ENCODE data around the gene IL1RAPL1.

The IL1RAPL1 gene

DNA sequence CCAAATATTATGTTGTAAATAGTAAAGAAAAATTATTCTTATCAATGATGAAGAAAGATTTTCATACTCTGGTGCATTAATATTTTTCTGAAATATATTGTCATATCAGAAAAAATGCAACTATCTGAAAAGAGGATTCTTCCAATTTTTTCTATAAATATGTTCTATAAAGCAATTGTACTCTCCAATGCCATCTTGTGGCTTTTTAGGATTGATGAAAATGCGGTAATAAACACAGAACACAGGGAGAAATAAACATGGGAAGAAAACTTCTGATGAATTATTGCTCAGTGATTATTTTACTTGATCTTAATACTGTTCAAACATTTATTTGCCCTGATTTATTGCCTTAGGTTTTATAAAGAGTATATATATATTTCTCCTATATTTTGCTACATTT lies 215.4 kb downstream of the IL1RAPL1 start:
- no peak for DNase-seq

- DNase-seq: no peak
Measured at GRCh38 chrX:28835991-28836390, 248.7 kb downstream of the IL1RAPL1 start.

DNA sequence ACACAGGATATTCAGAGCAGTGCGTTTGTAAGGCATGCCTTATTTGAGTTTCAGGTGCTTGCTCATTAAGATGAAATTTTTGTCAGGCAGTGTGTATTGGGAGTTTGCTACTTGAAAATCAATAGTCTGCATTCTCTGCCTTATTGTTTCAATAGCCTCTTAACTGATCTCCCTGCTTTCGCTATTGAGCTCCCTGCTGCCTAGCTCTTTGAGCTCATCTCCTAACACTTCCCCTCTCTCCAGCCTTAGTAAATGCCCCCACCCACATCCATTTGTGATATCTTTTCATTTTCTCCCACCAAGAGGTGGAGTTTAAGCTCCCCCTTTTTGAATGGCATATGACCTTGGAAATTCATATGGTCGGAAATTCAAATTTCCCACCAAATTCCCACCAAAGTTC lies 256.6 kb downstream of the IL1RAPL1 start:
- DNase-seq: no peak

DNA sequence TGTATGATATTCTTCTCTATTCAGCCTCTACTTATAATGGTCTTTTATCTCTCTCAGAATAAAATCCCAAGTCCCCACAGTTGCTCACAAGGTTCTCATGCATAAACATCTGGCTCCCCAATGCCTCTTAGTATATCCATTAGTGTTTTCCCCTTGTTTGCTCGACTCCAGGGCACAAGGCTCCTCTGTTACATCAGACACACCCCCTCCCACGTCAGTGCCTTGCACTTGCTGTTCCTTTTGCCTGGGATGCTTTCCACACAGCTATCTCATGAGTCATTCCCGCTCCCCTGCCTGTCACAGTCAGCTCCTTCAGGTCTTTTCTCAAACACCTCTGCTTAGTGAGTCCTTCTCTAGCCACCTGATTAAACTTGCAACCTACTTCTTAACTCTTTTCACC lies 260.2 kb downstream of the IL1RAPL1 start:
- DNase-seq: no peak

DNA sequence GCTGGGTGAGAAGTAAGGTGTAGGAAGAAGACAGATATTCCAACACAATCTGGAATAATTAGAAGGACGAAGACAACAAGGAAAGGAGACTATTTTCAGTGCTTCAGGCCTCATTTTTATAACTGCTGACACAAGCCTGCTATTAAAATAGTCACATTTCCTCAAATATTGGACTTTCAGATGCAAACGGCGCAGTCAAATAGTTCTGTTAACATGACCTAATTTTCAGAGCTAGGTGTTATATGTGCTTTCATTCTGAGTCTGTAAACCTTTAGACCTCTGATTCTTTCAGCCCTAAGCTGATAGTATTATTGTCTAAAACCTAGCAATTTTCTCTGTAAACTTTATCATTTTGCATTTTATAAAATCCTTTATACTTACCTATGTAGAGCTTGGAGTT lies 261.5 kb downstream of the IL1RAPL1 start:
- no peak for DNase-seq

DNA sequence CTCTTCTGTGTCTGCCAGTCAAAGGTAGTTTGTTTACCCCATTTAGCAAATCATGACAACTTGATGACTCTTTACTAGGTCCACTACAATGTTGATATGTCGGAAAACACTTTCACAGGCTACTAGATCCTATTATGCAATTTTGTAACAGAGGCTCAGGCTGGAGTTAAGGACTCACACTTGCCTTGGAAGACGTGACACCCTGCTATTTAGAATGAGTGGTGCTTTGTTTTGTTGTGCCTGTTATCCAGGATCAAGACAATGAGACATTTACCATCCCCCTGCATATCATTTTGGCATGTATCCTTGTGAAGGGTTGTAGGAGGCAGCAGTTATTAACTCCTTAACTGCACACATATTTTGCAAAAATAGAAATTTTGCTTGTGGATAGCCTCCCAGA lies 263.7 kb downstream of the IL1RAPL1 start:
- no peak for DNase-seq

- DNase-seq: no peak
Measured at GRCh38 chrX:28851871-28852270, 264.6 kb downstream of the IL1RAPL1 start.

DNA sequence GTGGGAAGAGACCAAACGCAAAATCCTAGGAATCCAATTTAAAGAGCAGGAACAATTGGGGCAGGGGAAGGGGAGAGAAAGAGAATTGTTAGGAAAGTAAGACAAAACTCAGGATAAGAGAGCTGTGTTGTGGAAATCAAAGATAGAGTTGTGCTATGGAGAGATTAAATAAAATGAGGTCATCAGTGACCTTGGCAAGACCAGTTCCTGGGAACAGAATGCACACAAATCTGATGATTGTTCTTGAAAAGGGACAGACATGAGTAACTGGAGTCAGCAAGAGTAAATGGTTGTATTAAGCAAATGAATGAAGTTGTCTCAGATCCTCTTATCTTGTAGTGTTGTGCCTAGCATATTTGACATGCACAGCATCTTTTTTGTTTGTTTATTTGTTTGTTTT lies 267.4 kb downstream of the IL1RAPL1 start:
- no peak for DNase-seq

- DNase-seq: no peak
Measured at GRCh38 chrX:28876408-28876807, 289.2 kb downstream of the IL1RAPL1 start.

DNA sequence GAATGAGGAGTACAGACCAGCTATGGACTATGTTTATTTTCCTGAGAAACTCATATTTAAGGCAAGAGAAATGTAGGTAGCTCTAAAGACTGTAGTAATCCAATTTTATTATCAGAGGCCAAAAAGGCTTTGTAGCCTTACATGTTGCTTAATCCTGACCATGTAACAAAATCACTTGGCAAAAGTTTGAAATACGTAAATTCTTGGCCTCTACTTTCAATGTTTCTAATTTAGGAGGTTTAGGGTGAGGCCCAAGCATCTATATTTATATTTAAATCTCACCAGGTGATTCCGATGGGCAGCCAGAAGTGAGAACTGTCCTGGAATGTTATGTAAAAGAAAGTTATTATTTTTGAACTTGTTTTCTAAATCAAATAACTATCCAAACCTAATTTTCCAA lies 289.7 kb downstream of the IL1RAPL1 start:
- DNase-seq: no peak

- no peak for DNase-seq
Measured at GRCh38 chrX:28880136-28880535, 292.9 kb downstream of the IL1RAPL1 start.

- DNase-seq: no peak
Measured at GRCh38 chrX:28884823-28885222, 297.6 kb downstream of the IL1RAPL1 start.

- DNase-seq: no peak
Measured at GRCh38 chrX:28888416-28888815, 301.2 kb downstream of the IL1RAPL1 start.

DNA sequence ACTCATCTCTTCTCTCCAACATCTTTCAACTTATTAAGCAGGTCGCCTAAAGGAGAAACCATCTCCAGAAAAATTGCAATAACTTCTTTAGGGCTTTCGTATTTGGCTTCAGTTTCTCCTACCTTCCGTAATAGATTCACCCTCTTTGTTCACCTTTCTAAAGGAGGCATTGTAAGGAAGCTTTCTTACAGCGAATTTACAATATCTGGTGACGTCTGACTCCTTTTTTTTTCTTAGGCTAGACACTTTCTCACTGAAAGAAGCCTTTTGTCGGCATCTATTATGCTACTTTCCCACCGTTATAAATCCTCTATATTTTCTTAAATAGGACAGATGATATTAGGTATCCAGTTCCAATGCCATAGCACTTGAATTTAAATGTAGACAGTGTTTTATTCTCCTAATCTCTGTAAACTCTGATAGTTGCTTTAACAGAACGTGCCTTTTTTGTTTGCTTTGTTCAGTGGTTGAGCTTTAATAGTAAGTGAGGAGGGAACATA lies 302.4 kb downstream of the IL1RAPL1 start:
- no peak for DNase-seq

DNA sequence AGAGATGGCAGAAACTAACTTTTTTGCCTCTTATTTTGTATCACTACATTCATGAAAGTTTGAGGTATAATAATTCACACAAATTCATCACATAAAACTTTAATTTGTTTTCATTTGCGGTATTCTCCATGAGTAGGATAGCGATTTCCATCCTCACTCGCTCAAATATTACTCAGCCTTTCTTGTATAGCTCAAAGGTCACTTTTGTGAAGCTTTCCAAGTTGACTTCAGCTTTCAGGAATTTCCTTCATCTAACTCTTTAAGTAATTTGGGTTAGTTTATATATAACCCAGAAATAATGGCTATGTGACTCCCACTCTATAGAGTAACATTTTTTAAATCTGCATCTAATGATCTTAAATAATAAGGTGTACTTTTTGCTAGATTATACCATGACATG lies 314.4 kb downstream of the IL1RAPL1 start:
- DNase-seq: no peak

GRCh38 chrX:28910487-28910886 lies 323.2 kb downstream of the IL1RAPL1 start:
- DNase-seq: no peak

- DNase-seq: no peak
Measured at GRCh38 chrX:28920153-28920943, 333.1 kb downstream of the IL1RAPL1 start.

DNA sequence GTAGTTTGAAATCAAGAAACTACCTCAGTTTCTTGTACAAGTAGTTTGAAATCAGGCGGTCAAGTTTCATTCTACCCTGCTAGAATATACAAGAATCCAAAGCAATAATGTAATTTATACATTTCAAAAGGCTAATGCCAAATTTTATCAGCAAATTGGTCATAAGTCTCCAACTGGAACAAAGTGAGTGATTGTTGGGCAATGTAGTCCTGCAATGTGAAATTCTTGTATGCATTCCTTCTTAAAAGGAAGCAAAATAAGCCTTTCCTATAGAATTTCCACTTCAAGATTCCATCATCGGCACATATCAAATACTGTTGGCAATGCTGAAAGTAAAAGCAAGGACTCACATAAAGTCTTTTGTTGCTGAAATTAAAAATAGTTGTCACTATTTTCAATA lies 334.9 kb downstream of the IL1RAPL1 start:
- no peak for DNase-seq

DNA sequence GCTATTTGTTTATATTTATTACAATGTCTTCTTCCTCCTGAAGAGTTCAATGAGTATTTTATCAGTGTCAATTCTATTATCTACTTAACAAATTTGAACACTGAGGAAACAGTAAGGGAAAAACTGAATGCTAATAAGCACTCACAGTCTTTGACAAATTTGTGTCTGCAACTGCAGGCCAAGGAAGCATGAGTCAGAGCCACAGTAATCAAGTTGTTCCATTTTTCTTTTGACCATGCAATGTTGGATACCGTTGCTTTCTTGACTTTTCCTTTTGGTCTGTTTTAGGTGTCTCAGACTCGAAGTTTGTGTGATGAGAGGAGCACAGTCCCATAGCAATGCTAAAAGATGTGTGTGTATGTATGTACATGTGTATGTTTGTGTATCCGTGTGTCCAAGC lies 359.6 kb downstream of the IL1RAPL1 start:
- DNase-seq: no peak

DNA sequence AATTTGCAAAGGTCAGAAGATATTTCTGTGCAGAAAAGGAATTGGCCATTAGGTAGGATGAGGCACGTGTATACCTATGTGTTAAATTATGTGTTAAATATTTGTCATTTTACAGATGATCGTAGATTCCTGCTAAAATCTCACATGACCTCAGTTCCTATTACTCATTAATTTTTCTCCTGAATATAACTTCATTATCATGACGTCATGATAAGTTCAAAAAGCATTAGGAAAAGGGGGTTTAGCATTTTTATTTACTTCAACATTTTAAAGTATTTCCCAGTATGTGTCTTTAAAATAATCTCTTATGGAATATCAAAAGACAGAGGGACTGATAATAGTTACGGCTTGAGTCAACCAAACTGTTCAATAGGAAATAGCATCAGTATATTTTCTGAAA lies 372.8 kb downstream of the IL1RAPL1 start:
- no peak for DNase-seq

- DNase-seq: no peak
Measured at GRCh38 chrX:28966331-28966730, 379.1 kb downstream of the IL1RAPL1 start.

DNA sequence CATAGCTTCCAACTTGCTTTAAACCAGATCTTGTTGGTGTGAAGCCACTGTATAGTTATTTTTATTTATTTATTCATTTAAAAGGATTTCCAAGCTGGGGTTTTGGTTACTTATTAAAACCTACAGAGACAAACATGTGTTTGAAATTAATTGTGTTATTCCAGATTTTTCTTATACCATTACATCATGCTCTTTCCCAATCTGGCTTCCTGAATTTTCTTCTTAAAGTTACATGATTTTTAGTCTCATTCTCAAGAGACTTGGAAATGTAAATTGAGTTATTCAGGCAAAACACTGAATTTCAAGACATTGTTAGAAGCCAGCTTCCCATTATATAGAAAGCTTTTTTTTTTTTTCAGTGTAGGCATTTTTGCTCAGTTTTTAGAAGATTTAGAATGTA lies 381.9 kb downstream of the IL1RAPL1 start:
- DNase-seq: no peak

DNA sequence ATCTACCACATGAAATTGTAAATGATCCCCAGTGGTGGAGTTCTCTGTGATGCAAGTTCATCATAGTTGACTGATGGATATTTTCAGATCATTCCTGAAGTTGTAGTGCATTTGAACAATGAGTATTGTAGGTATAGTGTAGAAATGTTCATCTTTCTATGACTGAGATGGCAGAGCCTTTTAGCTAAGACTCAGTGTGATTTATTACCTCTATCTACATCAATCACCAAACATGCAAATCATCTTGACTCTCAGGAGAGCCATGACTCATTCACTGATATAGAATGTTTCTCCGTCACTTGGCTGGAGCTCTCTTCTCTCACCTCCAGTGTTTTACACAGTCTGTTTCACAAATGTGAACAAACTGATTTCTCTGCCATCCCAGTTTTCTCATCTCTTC lies 392.6 kb downstream of the IL1RAPL1 start:
- no peak for DNase-seq

DNA sequence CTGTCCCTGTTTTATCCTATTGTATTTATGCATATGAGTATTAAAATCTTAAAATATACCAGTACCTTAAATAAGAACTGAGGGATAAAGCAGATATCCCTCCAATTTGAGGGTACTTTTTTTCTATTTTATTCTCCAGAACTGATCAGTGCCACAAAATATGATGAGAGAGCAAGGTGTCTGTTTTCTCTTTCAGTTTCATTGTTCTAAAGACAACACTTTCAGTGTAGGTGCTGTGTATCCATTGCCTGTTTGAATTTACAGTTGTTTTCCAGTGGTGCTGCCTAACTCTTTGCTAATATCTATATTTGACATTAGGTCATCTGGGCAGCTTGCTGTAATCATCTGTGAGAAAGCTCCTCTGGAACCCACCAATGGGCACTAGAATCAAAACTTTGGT lies 394.7 kb downstream of the IL1RAPL1 start:
- DNase-seq: no peak

GRCh38 chrX:28988246-28988645 lies 401.0 kb downstream of the IL1RAPL1 start:
- no peak for DNase-seq

Measured in CD4-positive, alpha-beta T cell treated with Interleukin-1 beta for 1 hour (primary cell).